HepG2 (cell line): ENCODE results near the gene MYO15A. TPM values are rescaled to one million over a fixed set of nuclear protein-coding genes. Genes with fewer than 3 reads are reported as not detected.

Source experiments
- AKAP8 ChIP-seq: sonication (generic); formaldehyde crosslinking; IDR thresholded peaks from 2 replicates; pipeline ENCODE4 v1.5.1; 2020; ENCODE audit warnings: mild to moderate bottlenecking, missing genetic modification reagents
- DPF2 ChIP-seq: sonication (generic); formaldehyde crosslinking; IDR thresholded peaks from 2 replicates; pipeline ENCODE4 v1.4.0; 2020; ENCODE audit warnings: mild to moderate bottlenecking, low read depth, missing genetic modification reagents, borderline replicate concordance
- DR1 ChIP-seq: sonication (generic); formaldehyde crosslinking; IDR thresholded peaks from 2 replicates; pipeline ENCODE4 v1.8.0; 2021; ENCODE audit warnings: mild to moderate bottlenecking, missing genetic modification reagents, inconsistent platforms
- FOXC1 ChIP-seq: sonication (generic); formaldehyde crosslinking; IDR thresholded peaks from 2 replicates; pipeline ENCODE4 v1.8.0; 2022; ENCODE audit warnings: mild to moderate bottlenecking, missing genetic modification reagents, borderline replicate concordance
- HNF4G ChIP-seq, 2 experiments: sonication (generic) in 1 of 2; formaldehyde crosslinking in 1 of 2; IDR thresholded peaks; 2 replicates each; pipeline versions ENCODE4 v1.4.0 to v1.6.1; 2011 to 2020; ENCODE audit warnings: borderline replicate concordance in 2 of 2, low read depth in 2 of 2, mild to moderate bottlenecking in 2 of 2, low read length in 1 of 2, missing genetic modification reagents in 1 of 2, moderate library complexity in 1 of 2
- MAFG ChIP-seq: sonication (generic); formaldehyde crosslinking; IDR thresholded peaks from 2 replicates; pipeline ENCODE4 v1.5.1; 2020; ENCODE audit warnings: mild to moderate bottlenecking, missing genetic modification reagents
- MXI1 ChIP-seq: IDR thresholded peaks from 3 replicates; pipeline ENCODE4 v1.6.1; 2012; ENCODE audit warnings: low read depth, low read length, inconsistent platforms, borderline replicate concordance
- NCOR1 ChIP-seq: fragments of 200-600 bp; sonication (generic); IDR thresholded peaks from 2 replicates; pipeline ENCODE4 v1.7.0; 2017; ENCODE audit warnings: antibody characterized with exemption, low read length, borderline replicate concordance
- NFE2L2 ChIP-seq: fragments of 150-350 bp; IDR thresholded peaks from 2 replicates; pipeline ENCODE4 v1.6.1; 2014; ENCODE audit warnings: low read length
- RCOR2 ChIP-seq: IDR thresholded peaks from 2 replicates; pipeline ENCODE4 v1.6.1; 2016; ENCODE audit warnings: missing biosample characterization, missing genetic modification reagents
- TFAP4 ChIP-seq: sonication (generic); IDR thresholded peaks from 2 replicates; pipeline ENCODE4 v1.6.1; 2016; ENCODE audit warnings: low read depth, borderline replicate concordance
- WIZ ChIP-seq: sonication (generic); formaldehyde crosslinking; IDR thresholded peaks from 2 replicates; pipeline ENCODE4 v1.5.1; 2020; ENCODE audit warnings: mild to moderate bottlenecking, missing genetic modification reagents
- ZFP1 ChIP-seq: IDR thresholded peaks from 2 replicates; pipeline ENCODE4 v1.6.1; 2016
- ZFP82 ChIP-seq: sonication (generic); formaldehyde crosslinking; IDR thresholded peaks from 2 replicates; pipeline ENCODE4 v1.5.1; 2020; ENCODE audit warnings: mild to moderate bottlenecking, missing genetic modification reagents, borderline replicate concordance
- ZNF121 ChIP-seq: sonication (generic); formaldehyde crosslinking; IDR thresholded peaks from 2 replicates; pipeline ENCODE4 v1.5.0; 2020; ENCODE audit warnings: mild to moderate bottlenecking, missing genetic modification reagents
- ZNF180 ChIP-seq: sonication (generic); formaldehyde crosslinking; IDR thresholded peaks from 2 replicates; pipeline ENCODE4 v1.4.0; 2020; ENCODE audit warnings: low read depth, missing genetic modification reagents, borderline replicate concordance
- ZNF264 ChIP-seq: sonication (generic); formaldehyde crosslinking; IDR thresholded peaks from 2 replicates; pipeline ENCODE4 v1.4.0; 2020; ENCODE audit warnings: missing genetic modification reagents
- ZNF274 ChIP-seq: sonication (generic); formaldehyde crosslinking; IDR thresholded peaks from 2 replicates; pipeline ENCODE4 v1.5.1; 2020; ENCODE audit warnings: mild to moderate bottlenecking, missing genetic modification reagents
- ZNF383 ChIP-seq: sonication (generic); formaldehyde crosslinking; IDR thresholded peaks from 2 replicates; pipeline ENCODE4 v1.4.0; 2020; ENCODE audit warnings: missing genetic modification reagents, mild to moderate bottlenecking, borderline replicate concordance
- ZNF75D ChIP-seq: sonication (generic); formaldehyde crosslinking; IDR thresholded peaks from 2 replicates; pipeline ENCODE4 v1.8.1; 2023; ENCODE audit warnings: missing genetic modification reagents, mild to moderate bottlenecking, borderline replicate concordance
- ZNF775 ChIP-seq: sonication (generic); formaldehyde crosslinking; IDR thresholded peaks from 2 replicates; pipeline ENCODE4 v1.4.0; 2020; ENCODE audit warnings: missing genetic modification reagents, mild to moderate bottlenecking, moderate library complexity, borderline replicate concordance
- ZSCAN31 ChIP-seq: sonication (generic); formaldehyde crosslinking; IDR thresholded peaks from 2 replicates; pipeline ENCODE4 v1.5.0; 2020; ENCODE audit warnings: low read depth, mild to moderate bottlenecking, missing genetic modification reagents
- polyA plus RNA-seq, 8 experiments: library from polyadenylated mRNA; depleted of rRNA in 3 of 8; stranded (reverse) in 7 of 8; unstranded in 1 of 8; fragments of >200 nt; fragmentation: Illumina TruSeq in 4 of 8; extraction: Trizol in 4 of 8; gene quantifications; 2 replicates each; pipeline versions ENCODE4 v1.2.1 to v1.2.3, GENCODE V29; 2011 to 2016; ENCODE audit warnings: low read depth in 4 of 8, missing spikeins in 1 of 8, mixed read lengths in 1 of 8; ENCODE audit not compliant: insufficient read depth in 1 of 8
- total RNA-seq, 5 experiments: library from RNA; depleted of rRNA; stranded (reverse); fragments of >200 nt; fragmentation: Illumina TruSeq; extraction: Trizol; gene quantifications; 2 replicates each; pipeline ENCODE4 v1.2.3, GENCODE V29; 2016; ENCODE audit warnings: low read depth in 1 of 5
- TF ChIP-seq, protein P1 (sequence below): fragments of 450-650 bp; IDR thresholded peaks from 2 replicates; pipeline ENCODE4 v1.6.1; 2017; ENCODE audit warnings: mild to moderate bottlenecking
- TF ChIP-seq, protein P2 (sequence below): sonication (generic); formaldehyde crosslinking; IDR thresholded peaks from 2 replicates; pipeline ENCODE4 v1.5.0; 2020; ENCODE audit warnings: missing genetic modification reagents, mild to moderate bottlenecking, borderline replicate concordance
- TF ChIP-seq, protein P3 (sequence below): sonication (generic); formaldehyde crosslinking; IDR thresholded peaks from 2 replicates; pipeline ENCODE4 v1.4.0; 2020; ENCODE audit warnings: missing genetic modification reagents

The MYO15A gene
- total and polyA plus RNA-seq, 2 of the 13 experiments (the other 11 are each of a cell fraction or from before 2014, with no cell fraction given): 0.07 to 0.20 TPM

DNA sequence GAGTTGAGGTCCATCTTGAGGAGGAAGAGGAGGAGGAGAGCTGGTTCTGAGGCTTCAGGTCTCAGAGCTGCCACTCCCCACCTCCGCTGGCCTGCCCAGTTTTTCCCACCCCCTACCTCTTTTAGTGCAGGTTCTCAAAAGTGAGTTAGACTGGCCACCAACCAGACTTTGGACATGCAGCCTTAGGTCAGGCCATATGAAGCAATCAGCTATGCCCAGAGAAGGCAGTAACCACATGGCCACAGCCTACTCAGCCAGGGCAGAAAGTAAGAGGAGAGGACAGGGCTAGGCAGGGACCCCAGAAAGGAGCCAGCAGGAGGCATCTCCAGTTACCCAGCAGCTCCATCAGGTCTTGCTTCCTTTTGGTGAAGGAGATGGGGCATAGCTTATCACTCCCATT is 9.0 kb downstream of the MYO15A start (continued):
- TF ChIP-seq MAFG (CRISPR knock-in tag) (no peak), ZNF264 (CRISPR knock-in tag) (no peak), ZNF383 (no peak), FOXC1 (CRISPR knock-in tag) (no peak), DR1 (CRISPR knock-in tag) (no peak), NCOR1 (peak; percentile 51; the same call in 1 of the 2 replicates), MXI1 (0 out of 3 replicates have a peak, but pooled peaks have one; percentile 25), ZNF75D (CRISPR knock-in tag) (no peak), ZNF775 (CRISPR knock-in tag) (no peak), TFAP4 (peak; percentile 12; the same call in 1 of the 2 replicates), ZNF180 (CRISPR knock-in tag) (no peak), DPF2 (CRISPR knock-in tag) (0 out of 2 replicates have a peak, but pooled peaks have one; percentile 28), ZFP82 (CRISPR knock-in tag) (no peak), NFE2L2 (no peak), WIZ (CRISPR knock-in tag) (no peak), ZNF121 (CRISPR knock-in tag) (no peak), HNF4G (IDR thresholded peaks at IDR 0.05; ENCODE audit: borderline replicate concordance, low read depth, low read length) (peak; percentile 64; the same call in 1 of the 2 replicates), HNF4G (CRISPR knock-in tag; IDR thresholded peaks at IDR 0.05; ENCODE audit: borderline replicate concordance, low read depth) (0 out of 2 replicates have a peak, but pooled peaks have one; percentile 37), ZFP1 (CRISPR knock-in tag) (no peak), ZNF274 (CRISPR knock-in tag) (no peak), AKAP8 (CRISPR knock-in tag) (no peak), RCOR2 (CRISPR knock-in tag) (no peak), ZSCAN31 (CRISPR knock-in tag) (no peak)
- TF ChIP-seq, protein P1, sequence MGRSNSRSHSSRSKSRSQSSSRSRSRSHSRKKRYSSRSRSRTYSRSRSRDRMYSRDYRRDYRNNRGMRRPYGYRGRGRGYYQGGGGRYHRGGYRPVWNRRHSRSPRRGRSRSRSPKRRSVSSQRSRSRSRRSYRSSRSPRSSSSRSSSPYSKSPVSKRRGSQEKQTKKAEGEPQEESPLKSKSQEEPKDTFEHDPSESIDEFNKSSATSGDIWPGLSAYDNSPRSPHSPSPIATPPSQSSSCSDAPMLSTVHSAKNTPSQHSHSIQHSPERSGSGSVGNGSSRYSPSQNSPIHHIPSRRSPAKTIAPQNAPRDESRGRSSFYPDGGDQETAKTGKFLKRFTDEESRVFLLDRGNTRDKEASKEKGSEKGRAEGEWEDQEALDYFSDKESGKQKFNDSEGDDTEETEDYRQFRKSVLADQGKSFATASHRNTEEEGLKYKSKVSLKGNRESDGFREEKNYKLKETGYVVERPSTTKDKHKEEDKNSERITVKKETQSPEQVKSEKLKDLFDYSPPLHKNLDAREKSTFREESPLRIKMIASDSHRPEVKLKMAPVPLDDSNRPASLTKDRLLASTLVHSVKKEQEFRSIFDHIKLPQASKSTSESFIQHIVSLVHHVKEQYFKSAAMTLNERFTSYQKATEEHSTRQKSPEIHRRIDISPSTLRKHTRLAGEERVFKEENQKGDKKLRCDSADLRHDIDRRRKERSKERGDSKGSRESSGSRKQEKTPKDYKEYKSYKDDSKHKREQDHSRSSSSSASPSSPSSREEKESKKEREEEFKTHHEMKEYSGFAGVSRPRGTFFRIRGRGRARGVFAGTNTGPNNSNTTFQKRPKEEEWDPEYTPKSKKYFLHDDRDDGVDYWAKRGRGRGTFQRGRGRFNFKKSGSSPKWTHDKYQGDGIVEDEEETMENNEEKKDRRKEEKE: no peak
- TF ChIP-seq, protein P2, sequence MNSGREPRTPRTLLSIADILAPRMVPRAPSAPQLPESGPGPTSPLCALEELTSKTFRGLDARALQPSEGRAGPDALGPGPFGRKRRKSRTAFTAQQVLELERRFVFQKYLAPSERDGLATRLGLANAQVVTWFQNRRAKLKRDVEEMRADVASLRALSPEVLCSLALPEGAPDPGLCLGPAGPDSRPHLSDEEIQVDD (CRISPR knock-in tag): no peak
- TF ChIP-seq, protein P3, sequence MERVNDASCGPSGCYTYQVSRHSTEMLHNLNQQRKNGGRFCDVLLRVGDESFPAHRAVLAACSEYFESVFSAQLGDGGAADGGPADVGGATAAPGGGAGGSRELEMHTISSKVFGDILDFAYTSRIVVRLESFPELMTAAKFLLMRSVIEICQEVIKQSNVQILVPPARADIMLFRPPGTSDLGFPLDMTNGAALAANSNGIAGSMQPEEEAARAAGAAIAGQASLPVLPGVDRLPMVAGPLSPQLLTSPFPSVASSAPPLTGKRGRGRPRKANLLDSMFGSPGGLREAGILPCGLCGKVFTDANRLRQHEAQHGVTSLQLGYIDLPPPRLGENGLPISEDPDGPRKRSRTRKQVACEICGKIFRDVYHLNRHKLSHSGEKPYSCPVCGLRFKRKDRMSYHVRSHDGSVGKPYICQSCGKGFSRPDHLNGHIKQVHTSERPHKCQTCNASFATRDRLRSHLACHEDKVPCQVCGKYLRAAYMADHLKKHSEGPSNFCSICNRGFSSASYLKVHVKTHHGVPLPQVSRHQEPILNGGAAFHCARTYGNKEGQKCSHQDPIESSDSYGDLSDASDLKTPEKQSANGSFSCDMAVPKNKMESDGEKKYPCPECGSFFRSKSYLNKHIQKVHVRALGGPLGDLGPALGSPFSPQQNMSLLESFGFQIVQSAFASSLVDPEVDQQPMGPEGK (CRISPR knock-in tag): 0 out of 2 replicates have a peak, but pooled peaks have one; percentile 9
